ENCODE measurements around the gene GNAQ.

DNA sequence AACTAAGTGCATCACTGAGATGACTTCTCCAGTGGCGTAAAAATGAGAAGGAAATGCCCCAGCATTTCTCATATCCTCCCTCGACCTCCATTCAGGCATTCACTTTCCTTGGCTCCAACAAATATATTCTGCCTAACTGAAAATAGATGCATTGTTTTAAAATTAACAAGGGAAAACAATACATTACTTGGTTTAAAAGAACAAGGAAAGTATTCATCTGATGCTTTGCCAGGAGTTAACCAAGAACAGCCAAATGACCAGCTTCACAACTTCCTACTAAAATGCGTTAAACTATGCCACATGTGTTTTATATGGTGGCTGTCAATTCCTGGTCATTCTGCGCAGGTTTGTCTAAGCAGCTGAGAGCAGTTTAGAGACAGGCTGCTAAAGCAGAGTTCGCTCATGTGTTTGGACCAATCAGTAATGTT lies 121.4 kb downstream of the GNAQ start:
- TF ChIP-seq SIN3A (IDR thresholded peaks at IDR 0.05; ENCODE audit: borderline replicate concordance, insufficient read depth, low read length): no peak
- TF ChIP-seq, protein P1, sequence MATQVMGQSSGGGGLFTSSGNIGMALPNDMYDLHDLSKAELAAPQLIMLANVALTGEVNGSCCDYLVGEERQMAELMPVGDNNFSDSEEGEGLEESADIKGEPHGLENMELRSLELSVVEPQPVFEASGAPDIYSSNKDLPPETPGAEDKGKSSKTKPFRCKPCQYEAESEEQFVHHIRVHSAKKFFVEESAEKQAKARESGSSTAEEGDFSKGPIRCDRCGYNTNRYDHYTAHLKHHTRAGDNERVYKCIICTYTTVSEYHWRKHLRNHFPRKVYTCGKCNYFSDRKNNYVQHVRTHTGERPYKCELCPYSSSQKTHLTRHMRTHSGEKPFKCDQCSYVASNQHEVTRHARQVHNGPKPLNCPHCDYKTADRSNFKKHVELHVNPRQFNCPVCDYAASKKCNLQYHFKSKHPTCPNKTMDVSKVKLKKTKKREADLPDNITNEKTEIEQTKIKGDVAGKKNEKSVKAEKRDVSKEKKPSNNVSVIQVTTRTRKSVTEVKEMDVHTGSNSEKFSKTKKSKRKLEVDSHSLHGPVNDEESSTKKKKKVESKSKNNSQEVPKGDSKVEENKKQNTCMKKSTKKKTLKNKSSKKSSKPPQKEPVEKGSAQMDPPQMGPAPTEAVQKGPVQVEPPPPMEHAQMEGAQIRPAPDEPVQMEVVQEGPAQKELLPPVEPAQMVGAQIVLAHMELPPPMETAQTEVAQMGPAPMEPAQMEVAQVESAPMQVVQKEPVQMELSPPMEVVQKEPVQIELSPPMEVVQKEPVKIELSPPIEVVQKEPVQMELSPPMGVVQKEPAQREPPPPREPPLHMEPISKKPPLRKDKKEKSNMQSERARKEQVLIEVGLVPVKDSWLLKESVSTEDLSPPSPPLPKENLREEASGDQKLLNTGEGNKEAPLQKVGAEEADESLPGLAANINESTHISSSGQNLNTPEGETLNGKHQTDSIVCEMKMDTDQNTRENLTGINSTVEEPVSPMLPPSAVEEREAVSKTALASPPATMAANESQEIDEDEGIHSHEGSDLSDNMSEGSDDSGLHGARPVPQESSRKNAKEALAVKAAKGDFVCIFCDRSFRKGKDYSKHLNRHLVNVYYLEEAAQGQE (IDR thresholded peaks at IDR 0.05; ENCODE audit: insufficient read depth in 1 of 2, low read depth in 2 of 2, low read length in 2 of 2): no peak
- TF ChIP-seq TAF1 (IDR thresholded peaks at IDR 0.05; ENCODE audit: borderline replicate concordance, insufficient read depth, low read length): no peak

Measured in PFSK-1 (cell line).